ENCODE measurements around the gene JADE2.

- TF ChIP-seq CTCF (conservative IDR thresholded peaks at IDR 0.05) = no peak; the same call in 1 of the 2 replicates
- TF ChIP-seq ZFX (IDR thresholded peaks at IDR 0.05) = no peak
These were observed 30.4 kb downstream of the JADE2 start for GRCh38 chr5:134555890-134556311.

All from C4-2B (cell line).